ENCODE results near the gene PLCB4. TPM values are rescaled to one million over a fixed set of nuclear protein-coding genes. Genes with fewer than 3 reads are reported as not detected.

PLCB4 gene
- total and polyA plus RNA-seq, 2 experiments from 2014 or later = 31.6 to 39.2 TPM

DNA sequence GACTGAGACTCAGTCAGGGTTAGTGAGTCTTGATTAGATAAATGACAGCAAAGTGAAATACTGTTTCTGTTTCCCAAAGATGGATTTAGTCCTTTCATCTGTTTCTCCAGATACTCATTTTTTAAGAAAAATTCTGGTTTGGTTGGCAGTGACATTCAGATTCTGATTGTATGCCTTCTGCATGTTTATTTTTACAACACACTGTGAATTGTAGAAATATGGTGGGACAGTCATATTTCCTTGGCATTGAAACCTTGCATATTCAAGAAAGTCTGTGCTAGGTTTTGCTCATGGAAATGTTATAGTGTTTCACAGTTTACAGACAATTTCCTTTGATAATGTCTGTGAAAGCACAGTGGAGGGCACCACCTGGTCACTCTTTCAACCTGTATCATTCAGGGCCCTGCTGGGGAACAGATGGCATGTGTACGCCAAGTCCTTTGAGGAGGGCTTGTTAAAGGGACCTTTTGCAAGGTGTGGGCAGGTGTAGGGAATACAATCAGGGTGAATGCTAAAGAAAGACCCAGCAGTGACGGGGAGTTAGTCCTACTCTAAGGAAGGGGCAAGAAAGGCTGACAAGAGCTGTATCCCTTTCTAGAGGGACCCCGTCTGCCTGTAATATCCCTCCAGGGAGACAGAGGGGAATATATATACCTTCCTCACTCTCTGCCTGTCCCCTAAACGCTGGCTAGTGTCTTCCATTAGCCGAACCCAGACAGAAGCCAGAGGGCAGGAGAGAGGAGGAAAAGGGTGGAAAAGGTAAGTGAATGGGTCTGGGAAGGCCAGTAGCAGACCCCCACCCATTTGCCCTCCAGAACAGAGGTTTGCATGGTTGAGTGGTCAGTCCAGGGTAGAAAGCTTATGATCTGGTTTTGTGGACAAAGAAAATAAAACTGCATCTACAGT lies 10.2 kb downstream of the PLCB4 start:
- Histone ChIP-seq H3K4me3 (no peak overlapping the region), H3K36me3 (no peaks in the 10 kb centered on the region), H3K27ac (no peak overlapping the region), H3K27me3 (no peaks in the 10 kb centered on the region), H3K9me3 (ENCODE audit: low read depth) (no peaks in the 10 kb centered on the region), H3K4me1 (ENCODE audit: low read depth) (peaks cover 4% of the 10 kb centered on the region)
- no peak for DNase-seq (ENCODE audit: low read depth in 1 of 2, low spot score in 1 of 2)
- TF ChIP-seq, protein P1, sequence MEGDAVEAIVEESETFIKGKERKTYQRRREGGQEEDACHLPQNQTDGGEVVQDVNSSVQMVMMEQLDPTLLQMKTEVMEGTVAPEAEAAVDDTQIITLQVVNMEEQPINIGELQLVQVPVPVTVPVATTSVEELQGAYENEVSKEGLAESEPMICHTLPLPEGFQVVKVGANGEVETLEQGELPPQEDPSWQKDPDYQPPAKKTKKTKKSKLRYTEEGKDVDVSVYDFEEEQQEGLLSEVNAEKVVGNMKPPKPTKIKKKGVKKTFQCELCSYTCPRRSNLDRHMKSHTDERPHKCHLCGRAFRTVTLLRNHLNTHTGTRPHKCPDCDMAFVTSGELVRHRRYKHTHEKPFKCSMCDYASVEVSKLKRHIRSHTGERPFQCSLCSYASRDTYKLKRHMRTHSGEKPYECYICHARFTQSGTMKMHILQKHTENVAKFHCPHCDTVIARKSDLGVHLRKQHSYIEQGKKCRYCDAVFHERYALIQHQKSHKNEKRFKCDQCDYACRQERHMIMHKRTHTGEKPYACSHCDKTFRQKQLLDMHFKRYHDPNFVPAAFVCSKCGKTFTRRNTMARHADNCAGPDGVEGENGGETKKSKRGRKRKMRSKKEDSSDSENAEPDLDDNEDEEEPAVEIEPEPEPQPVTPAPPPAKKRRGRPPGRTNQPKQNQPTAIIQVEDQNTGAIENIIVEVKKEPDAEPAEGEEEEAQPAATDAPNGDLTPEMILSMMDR (IDR thresholded peaks at IDR 0.05; ENCODE audit: low read depth, low read length) = no peak

DNA sequence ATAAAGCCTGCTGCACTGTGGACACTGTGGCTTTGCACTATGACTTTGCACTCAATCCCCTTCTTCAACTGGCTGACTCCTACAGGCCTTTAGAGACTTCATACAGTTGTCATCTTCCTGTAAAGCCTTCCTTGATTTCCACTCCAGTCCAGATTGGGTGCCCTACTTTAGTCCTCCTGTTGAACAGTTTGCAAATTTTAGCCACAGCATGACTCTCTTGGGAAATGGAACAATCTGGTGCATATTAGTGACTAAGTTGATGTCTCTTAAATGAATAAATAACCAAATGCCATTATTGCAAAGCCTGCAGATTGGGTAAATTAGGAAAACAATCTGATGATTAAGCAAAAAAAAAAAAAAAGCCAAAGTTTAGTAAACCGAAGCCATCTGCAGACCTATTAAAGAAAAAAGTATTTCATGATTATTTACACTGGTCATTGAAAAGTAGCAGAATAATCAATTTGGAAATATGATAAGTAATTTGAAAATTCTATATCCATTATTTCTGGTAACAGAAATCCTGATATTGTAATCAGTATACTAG lies 12.6 kb downstream of the PLCB4 start:
- TF ChIP-seq, protein P1 (IDR thresholded peaks at IDR 0.05; ENCODE audit: low read depth, low read length) = no peak
- H3K36me3 ChIP-seq = no peaks in the 10 kb centered on the region

DNA sequence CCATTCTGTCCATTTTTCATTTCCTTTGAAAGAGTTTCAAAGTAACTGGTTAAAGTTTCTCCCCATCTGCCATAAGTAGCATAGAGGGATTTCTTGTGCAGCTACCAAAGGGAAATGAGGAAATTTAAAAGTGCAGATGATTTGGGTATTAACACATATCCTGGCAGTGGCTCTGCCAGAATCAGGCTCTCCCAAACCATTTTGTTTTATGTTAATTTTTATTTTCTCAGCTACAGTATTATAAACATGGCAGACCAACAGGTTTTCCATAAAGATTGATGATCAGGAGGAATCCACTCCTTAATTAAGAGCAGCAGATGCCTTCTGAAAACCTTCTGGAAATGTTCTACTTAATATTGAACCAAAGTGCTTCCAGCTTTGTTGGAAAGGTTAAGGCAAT lies 13.9 kb downstream of the PLCB4 start:
- DNase-seq (ENCODE audit: low read depth in 1 of 2, low spot score in 1 of 2) = no peak
- no peaks in the 10 kb centered on the region for H3K27me3 ChIP-seq
- no peak overlapping the region for H3K4me3 ChIP-seq
- H3K27ac ChIP-seq = no peak overlapping the region
- TF ChIP-seq, protein P1 (IDR thresholded peaks at IDR 0.05; ENCODE audit: low read depth, low read length) = no peak
- H3K36me3 ChIP-seq = no peaks in the 10 kb centered on the region
- no peaks in the 10 kb centered on the region for H3K4me1 ChIP-seq (ENCODE audit: low read depth)
- H3K9me3 ChIP-seq (ENCODE audit: low read depth) = no peaks in the 10 kb centered on the region

More for the DNA sequence above, 12.6 kb downstream of the PLCB4 start:
- H3K4me3 ChIP-seq = no peak overlapping the region
- no peaks in the 10 kb centered on the region for H3K9me3 ChIP-seq (ENCODE audit: low read depth)
- no peaks in the 10 kb centered on the region for H3K27me3 ChIP-seq
- DNase-seq (ENCODE audit: low read depth in 1 of 2, low spot score in 1 of 2) = no peak
- no peak overlapping the region for H3K27ac ChIP-seq
- H3K4me1 ChIP-seq (ENCODE audit: low read depth) = no peaks in the 10 kb centered on the region

DNA sequence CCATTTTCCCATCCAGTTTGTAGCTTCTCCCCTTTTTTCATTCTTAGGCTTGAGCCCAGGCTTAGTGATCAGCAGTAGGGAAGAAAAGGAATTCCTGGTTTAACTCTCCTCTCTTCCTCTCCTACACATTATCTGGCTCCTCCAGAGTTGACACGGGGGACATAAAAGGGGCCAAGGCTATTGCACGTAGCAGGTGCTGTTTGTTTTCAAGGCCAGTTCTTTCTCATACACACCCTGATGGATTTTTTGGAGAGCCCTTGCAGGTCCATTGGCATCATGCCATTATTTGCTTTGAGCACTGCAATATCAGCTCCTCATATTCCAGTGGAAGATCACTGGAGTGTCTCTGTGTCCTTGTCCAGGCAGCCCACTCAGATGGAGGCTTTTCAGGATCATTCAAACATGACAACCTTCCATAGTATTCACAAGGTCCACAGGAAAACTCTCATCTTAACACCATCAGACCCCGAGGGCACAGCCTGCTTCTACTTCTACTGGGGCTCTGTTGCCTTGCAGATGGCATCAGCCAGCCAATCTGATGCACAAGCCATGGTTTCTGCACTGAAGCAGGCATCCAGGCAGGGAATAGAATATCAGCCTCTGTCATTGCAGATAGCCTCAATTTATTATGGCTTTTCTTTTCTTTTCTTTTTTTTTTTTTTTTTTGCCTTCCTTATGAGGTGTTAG lies 18.8 kb downstream of the PLCB4 start:
- no peak for DNase-seq (ENCODE audit: low read depth in 1 of 2, low spot score in 1 of 2)
- Histone ChIP-seq H3K36me3 (no peaks in the 10 kb centered on the region), H3K4me1 (ENCODE audit: low read depth) (no peaks in the 10 kb centered on the region), H3K27ac (no peak overlapping the region), H3K27me3 (no peaks in the 10 kb centered on the region), H3K4me3 (no peak overlapping the region), H3K9me3 (ENCODE audit: low read depth) (no peaks in the 10 kb centered on the region)
- TF ChIP-seq, protein P1 (IDR thresholded peaks at IDR 0.05; ENCODE audit: low read depth, low read length) = no peak

DNA sequence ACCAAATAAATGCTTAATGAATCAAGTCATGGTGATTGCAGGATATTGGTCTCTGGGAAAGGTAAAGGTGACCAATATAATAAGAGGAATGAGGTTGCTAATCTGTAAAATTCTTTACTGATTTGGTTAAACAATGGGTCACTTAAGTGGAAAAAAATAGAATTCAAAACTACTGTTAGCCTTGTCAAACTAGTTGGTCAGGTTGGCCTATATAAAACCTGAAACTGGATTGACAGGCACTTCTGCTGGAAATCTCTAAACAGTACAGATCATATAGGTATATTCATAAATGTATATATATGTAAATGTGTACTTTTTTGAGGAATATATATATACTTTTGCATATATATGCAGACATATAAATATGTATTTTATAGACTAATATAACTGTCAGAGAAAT lies 19.7 kb downstream of the PLCB4 start:
- TF ChIP-seq, protein P1 (IDR thresholded peaks at IDR 0.05; ENCODE audit: low read depth, low read length) = no peak

More for the DNA sequence above, 19.7 kb downstream of the PLCB4 start:
- Histone ChIP-seq H3K4me1 (ENCODE audit: low read depth) (no peaks in the 10 kb centered on the region), H3K27ac (no peak overlapping the region), H3K9me3 (ENCODE audit: low read depth) (no peaks in the 10 kb centered on the region), H3K4me3 (no peak overlapping the region), H3K36me3 (no peaks in the 10 kb centered on the region), H3K27me3 (no peaks in the 10 kb centered on the region)
- DNase-seq (ENCODE audit: low read depth in 1 of 2, low spot score in 1 of 2) = no peak

Data from cardiac muscle cell (in vitro differentiated cells and primary cell).